Gastrocnemius medialis (tissue), 4 donors: Measurements from ENCODE around the gene MAP1LC3B2.

Experiments used
- CTCF ChIP-seq, 5 experiments: fragments of 450-650 bp in 3 of 5; fragments of 200-600 bp in 2 of 5; sonication (generic) in 2 of 5; IDR thresholded peaks in 4 of 5; conservative IDR thresholded peaks in 1 of 5; 1 replicate in 4 of 5; 2 replicates in 1 of 5; pipeline ENCODE4 v1.5.1; 2016 to 2019; ENCODE audit warnings: antibody characterized with exemption in 5 of 5, mild to moderate bottlenecking in 3 of 5, moderate library complexity in 3 of 5
- POLR2A ChIP-seq, 2 donors: fragments of 450-650 bp; IDR thresholded peaks; one replicate each; pipeline ENCODE4 v1.6.1; 2017; ENCODE audit warnings: antibody characterized with exemption in 2 of 2, mild to moderate bottlenecking in 2 of 2, moderate library complexity in 2 of 2

DNA sequence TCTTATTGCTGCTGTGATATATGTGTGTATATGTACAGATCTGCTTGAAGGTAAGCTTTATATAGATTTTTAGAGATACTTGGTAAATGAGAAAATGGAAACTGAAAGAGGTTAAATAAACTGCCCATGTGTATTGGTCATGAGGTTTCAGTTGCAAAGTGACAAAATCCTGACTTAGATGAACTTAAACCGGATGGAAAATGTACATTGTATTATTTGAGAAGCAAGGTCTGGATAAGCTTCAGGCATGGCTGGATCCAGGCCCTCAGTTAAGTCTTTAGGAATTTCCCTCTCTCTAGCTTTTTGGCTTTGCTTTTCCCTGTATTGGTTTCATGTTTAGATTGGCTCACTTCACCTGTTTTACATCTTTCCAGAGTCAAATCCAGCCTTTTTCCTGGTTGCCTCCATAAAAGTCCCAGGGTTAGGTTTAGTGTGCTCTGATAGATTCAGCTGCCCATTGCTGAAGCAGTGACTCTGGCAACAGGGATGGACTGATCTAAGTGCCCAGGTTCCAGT lies 21.0 kb upstream of the MAP1LC3B2 start:
- TF ChIP-seq POLR2A (IDR thresholded peaks at IDR 0.05): no peak
- TF ChIP-seq CTCF (IDR thresholded peaks at IDR 0.05 in 4 of 5, conservative IDR thresholded peaks at IDR 0.05 in 1 of 5): no peak
